HEK293T (cell line): ENCODE results near the gene LSM12.

Source experiments
- CTCF ChIA-PET: fragments of 350-600 bp; formaldehyde crosslinking; extraction: SDS; loops from one replicate; lab custom pipeline; 2021; ENCODE audit warnings: antibody characterized with exemption, inconsistent platforms; lab: Yijun Ruan, JAX
- POLR2A ChIA-PET: fragments of 350-600 bp; formaldehyde crosslinking; extraction: SDS; loops from one replicate; lab custom pipeline; 2020; ENCODE audit warnings: antibody characterized with exemption, inconsistent platforms; lab: Yijun Ruan, JAX
- DNase-seq: peaks from one replicate; pipeline ENCODE4 v3.0.0; 2012; ENCODE audit warnings: mixed read lengths; ENCODE audit errors: extremely low spot score
- ARNT ChIP-seq: fragments of 450-650 bp; IDR thresholded peaks from 2 replicates; pipeline ENCODE4 v1.6.1; 2017; ENCODE audit warnings: mild to moderate bottlenecking
- BHLHE40 ChIP-seq: fragments of 450-650 bp; IDR thresholded peaks from 2 replicates; pipeline ENCODE4 v1.6.1; 2016; ENCODE audit warnings: mild to moderate bottlenecking, moderate library complexity, borderline replicate concordance
- CTBP1 ChIP-seq: fragments of 450-650 bp; IDR thresholded peaks from 2 replicates; pipeline ENCODE4 v1.6.1; 2016; ENCODE audit warnings: borderline replicate concordance
- ELF4 ChIP-seq: fragments of 450-650 bp; IDR thresholded peaks from 2 replicates; pipeline ENCODE4 v1.6.1; 2017; ENCODE audit warnings: antibody characterized with exemption
- FOXA1 ChIP-seq: fragments of 450-650 bp; IDR thresholded peaks from 2 replicates; pipeline ENCODE4 v1.6.1; 2016; ENCODE audit warnings: mild to moderate bottlenecking
- FOXK2 ChIP-seq: fragments of 450-650 bp; IDR thresholded peaks from 2 replicates; pipeline ENCODE4 v1.6.1; 2016; ENCODE audit warnings: mild to moderate bottlenecking
- FOXM1 ChIP-seq: fragments of 450-650 bp; IDR thresholded peaks from 2 replicates; pipeline ENCODE4 v1.6.1; 2017; ENCODE audit warnings: mild to moderate bottlenecking, borderline replicate concordance
- HDGF ChIP-seq: fragments of 450-650 bp; IDR thresholded peaks from 2 replicates; pipeline ENCODE4 v1.6.1; 2017; ENCODE audit warnings: antibody characterized with exemption, borderline replicate concordance
- L3MBTL2 ChIP-seq: fragments of 450-650 bp; conservative IDR thresholded peaks from 2 replicates; pipeline ENCODE4 v1.6.1; 2016; ENCODE audit warnings: mild to moderate bottlenecking
- LEF1 ChIP-seq: fragments of 450-650 bp; IDR thresholded peaks from 2 replicates; pipeline ENCODE4 v1.6.1; 2017; ENCODE audit warnings: mild to moderate bottlenecking, borderline replicate concordance
- NFRKB ChIP-seq: fragments of 450-650 bp; IDR thresholded peaks from 2 replicates; pipeline ENCODE4 v1.6.1; 2016; ENCODE audit warnings: mild to moderate bottlenecking, moderate library complexity
- SP1 ChIP-seq: fragments of 450-650 bp; IDR thresholded peaks from 2 replicates; pipeline ENCODE4 v1.6.1; 2017
- SUZ12 ChIP-seq: fragments of 450-650 bp; IDR thresholded peaks from 2 replicates; pipeline ENCODE4 v1.6.1; 2016; ENCODE audit warnings: mild to moderate bottlenecking
- TARDBP ChIP-seq: fragments of 450-650 bp; IDR thresholded peaks from 2 replicates; pipeline ENCODE4 v1.6.1; 2016
- ZNF384 ChIP-seq: fragments of 450-650 bp; IDR thresholded peaks from 2 replicates; pipeline ENCODE4 v1.6.1; 2016
- TF ChIP-seq, protein P1 (sequence below): fragments of 450-650 bp; IDR thresholded peaks from 2 replicates; pipeline ENCODE4 v1.6.1; 2016

The LSM12 gene

GRCh38 chr17:44088254-44088653 lies 21.8 kb upstream of the LSM12 start:
- DNase-seq = no peak
- ChIA-PET CTCF (interaction anchor here (1.6 kb wide), 1 partner anchor 45 kb away, joined by 5 read pairs; no protein-coding TSS in a partner anchor), POLR2A (interaction anchor here (1.2 to 2.3 kb wide), 3 partner anchors 17 to 34 kb away, joined by 3 to 10 read pairs (median 6); partner anchors contain the start of gene LSM12)
- no peak for TF ChIP-seq BHLHE40
- no peak for TF ChIP-seq CTBP1
- no peak for TF ChIP-seq ZNF384
- no peak for TF ChIP-seq LEF1

- no peak for TF ChIP-seq L3MBTL2
- no peak for TF ChIP-seq ZNF384
- no peak for TF ChIP-seq ARNT
- no peak for TF ChIP-seq CTBP1
- POLR2A ChIA-PET = interaction anchor here (0.8 to 2.3 kb wide), 5 partner anchors 15 to 51 kb away, joined by 3 to 10 read pairs (median 4); partner anchors contain the start of genes G6PC3 and LSM12
- DNase-seq = no peak
- CTCF ChIA-PET = interaction anchor here (0.6 to 1.9 kb wide), 3 partner anchors 29 to 108 kb away, joined by 3 to 6 read pairs (median 5); no protein-coding TSS in a partner anchor
Observed at GRCh38 chr17:44087319-44087718, 20.8 kb upstream of the LSM12 start.

- POLR2A ChIA-PET = interaction anchor here (0.8 to 2.3 kb wide), 5 partner anchors 15 to 51 kb away, joined by 3 to 10 read pairs (median 4); partner anchors contain the start of genes G6PC3 and LSM12
- CTCF ChIA-PET = interaction anchor here (0.6 to 1.9 kb wide), 2 partner anchors 29 to 108 kb away, joined by 3 to 6 read pairs; no protein-coding TSS in a partner anchor
- DNase-seq = peak; percentile 37
- TF ChIP-seq FOXK2 (no peak), TARDBP (no peak)
Observed at GRCh38 chr17:44086364-44087311, 20.2 kb upstream of the LSM12 start.

- POLR2A ChIA-PET = interaction anchor here (2.3 kb wide), 1 partner anchor 20 kb away, joined by 10 read pairs; the partner anchor contains the start of gene LSM12
- CTCF ChIA-PET = interaction anchor here (1.5 kb wide), 1 partner anchor 29 kb away, joined by 6 read pairs; no protein-coding TSS in a partner anchor
- no peak for DNase-seq
- no peak for TF ChIP-seq ARNT
- no peak for TF ChIP-seq SUZ12
- no peak for TF ChIP-seq L3MBTL2
- TF ChIP-seq SP1 = no peak
- TF ChIP-seq, protein P1, sequence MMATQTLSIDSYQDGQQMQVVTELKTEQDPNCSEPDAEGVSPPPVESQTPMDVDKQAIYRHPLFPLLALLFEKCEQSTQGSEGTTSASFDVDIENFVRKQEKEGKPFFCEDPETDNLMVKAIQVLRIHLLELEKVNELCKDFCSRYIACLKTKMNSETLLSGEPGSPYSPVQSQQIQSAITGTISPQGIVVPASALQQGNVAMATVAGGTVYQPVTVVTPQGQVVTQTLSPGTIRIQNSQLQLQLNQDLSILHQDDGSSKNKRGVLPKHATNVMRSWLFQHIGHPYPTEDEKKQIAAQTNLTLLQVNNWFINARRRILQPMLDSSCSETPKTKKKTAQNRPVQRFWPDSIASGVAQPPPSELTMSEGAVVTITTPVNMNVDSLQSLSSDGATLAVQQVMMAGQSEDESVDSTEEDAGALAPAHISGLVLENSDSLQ = no peak
- no peak for TF ChIP-seq LEF1
- TF ChIP-seq TARDBP = no peak
- no peak for TF ChIP-seq HDGF
- no peak for TF ChIP-seq BHLHE40
- TF ChIP-seq CTBP1 = no peak
- no peak for TF ChIP-seq FOXM1
- no peak for TF ChIP-seq NFRKB
- no peak for TF ChIP-seq ELF4
- TF ChIP-seq ZNF384 = no peak
- no peak for TF ChIP-seq FOXA1
- TF ChIP-seq FOXK2 = no peak
Observed at GRCh38 chr17:44085908-44086307, 19.4 kb upstream of the LSM12 start.

- DNase-seq = no peak
- CTCF ChIA-PET = interaction anchor here (1.5 to 2.2 kb wide), 2 partner anchors 10 to 30 kb away, joined by 6 to 7 read pairs; no protein-coding TSS in a partner anchor
- no peak for TF ChIP-seq LEF1
- TF ChIP-seq SUZ12 = no peak
- no peak for TF ChIP-seq CTBP1
- no peak for TF ChIP-seq FOXA1
- no peak for TF ChIP-seq FOXK2
- no peak for TF ChIP-seq L3MBTL2
- no peak for TF ChIP-seq HDGF
- no peak for TF ChIP-seq FOXM1
- TF ChIP-seq TARDBP = no peak
- TF ChIP-seq, protein P1 = no peak
- no peak for TF ChIP-seq NFRKB
- TF ChIP-seq BHLHE40 = no peak
- no peak for TF ChIP-seq SP1
- no peak for TF ChIP-seq ELF4
- no peak for TF ChIP-seq ZNF384
- no peak for TF ChIP-seq ARNT
- POLR2A ChIA-PET = no interaction called here
Observed at GRCh38 chr17:44084921-44085320, 18.4 kb upstream of the LSM12 start.

DNA sequence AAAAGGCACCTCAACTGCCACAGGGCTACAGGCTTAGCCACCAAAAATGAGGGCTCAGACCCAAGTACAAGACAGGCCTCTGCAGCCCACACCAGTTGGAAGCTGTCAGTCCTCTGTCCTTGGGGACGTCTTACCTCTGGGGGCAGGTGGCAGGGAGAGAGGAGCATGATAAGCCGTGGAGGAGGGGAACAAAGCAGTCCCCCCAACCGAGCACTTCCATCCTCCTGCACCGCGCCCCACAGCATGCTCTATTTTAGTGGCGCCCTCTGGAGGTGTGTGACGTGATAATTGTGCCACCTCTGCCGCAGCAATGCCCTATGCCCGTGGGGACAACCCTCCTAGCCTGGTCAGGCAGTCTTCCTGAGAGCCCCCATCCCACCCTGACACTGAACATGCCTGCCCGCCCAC lies 17.7 kb upstream of the LSM12 start:
- DNase-seq = peak; percentile 59
- TF ChIP-seq FOXA1 (no peak), LEF1 (no peak), HDGF (no peak), FOXM1 (no peak), ZNF384 (no peak), NFRKB (no peak), SUZ12 (no peak), TARDBP (no peak), FOXK2 (no peak)
- ChIA-PET POLR2A (interaction anchor here (1.0 kb wide), 1 partner anchor 10 kb away, joined by 5 read pairs; no protein-coding TSS in a partner anchor), CTCF (interaction anchor here (0.6 to 2.2 kb wide), 9 partner anchors 10 to 84 kb away, joined by 3 to 7 read pairs (median 3); no protein-coding TSS in a partner anchor)
